ENCODE results near the gene PPP1R1C.

Gene PPP1R1C

DNA sequence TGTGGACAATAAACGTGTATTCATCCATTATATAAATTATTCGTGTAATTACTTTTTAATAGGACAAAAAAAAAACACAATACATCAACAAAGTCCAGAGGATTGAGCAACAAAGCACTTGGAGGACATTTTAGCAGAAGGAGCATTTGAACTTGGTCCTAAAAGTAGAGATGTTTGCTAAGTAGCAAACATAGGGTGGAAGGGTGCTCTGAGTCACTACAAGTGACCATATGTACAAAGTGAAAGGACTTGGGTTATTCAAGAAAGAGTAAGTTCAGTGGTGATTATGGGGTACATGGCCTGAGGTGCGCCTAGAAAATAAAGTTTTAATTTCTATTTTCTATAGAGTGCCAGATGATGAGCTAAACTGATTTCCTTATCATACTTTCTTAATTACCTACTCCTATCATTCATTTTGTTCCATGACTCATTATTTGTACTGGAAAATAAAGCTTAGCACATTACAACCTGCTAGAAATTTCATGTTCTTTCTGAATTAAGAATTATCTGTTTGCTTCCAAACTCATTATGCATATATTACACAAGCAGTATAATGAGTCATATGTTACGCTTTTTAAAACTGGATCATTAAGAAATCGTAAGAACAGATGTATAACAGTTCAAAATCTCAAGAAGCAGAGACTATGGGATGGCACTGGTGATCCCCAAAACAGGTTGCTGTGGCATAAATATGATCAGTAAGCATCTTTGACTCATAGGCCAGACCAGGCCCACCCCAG, 13.1 kb upstream of the PPP1R1C start:
- DNase-seq, result no peak

DNA sequence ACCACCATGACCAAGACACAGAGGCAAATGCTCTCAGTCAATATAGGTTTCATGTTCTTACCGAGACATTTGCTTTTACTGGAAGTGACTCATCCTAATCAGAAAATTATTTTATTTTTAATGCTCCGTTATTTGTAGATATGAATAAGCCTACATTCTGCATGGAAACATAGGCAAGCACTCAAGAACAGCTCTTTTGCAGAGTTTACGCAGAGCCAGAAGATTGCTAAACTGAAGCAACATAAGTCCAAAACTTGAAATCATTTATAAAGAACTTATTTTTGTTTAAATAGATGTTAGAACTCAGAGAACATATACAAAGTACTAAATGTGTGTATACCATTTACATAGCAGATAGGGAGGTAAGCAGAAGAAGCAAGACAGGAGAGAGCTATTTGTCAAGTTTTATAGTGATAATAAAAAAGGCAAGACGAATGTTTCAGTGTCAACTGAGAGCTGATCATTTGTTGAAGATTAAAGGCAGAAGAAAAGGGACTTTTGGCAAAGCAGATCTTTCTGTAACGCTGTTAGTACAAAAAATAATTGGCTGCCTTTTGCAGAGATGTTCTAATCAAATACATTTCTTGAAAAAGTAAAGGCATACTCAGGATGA, 12.4 kb upstream of the PPP1R1C start:
- no peak for DNase-seq

DNA sequence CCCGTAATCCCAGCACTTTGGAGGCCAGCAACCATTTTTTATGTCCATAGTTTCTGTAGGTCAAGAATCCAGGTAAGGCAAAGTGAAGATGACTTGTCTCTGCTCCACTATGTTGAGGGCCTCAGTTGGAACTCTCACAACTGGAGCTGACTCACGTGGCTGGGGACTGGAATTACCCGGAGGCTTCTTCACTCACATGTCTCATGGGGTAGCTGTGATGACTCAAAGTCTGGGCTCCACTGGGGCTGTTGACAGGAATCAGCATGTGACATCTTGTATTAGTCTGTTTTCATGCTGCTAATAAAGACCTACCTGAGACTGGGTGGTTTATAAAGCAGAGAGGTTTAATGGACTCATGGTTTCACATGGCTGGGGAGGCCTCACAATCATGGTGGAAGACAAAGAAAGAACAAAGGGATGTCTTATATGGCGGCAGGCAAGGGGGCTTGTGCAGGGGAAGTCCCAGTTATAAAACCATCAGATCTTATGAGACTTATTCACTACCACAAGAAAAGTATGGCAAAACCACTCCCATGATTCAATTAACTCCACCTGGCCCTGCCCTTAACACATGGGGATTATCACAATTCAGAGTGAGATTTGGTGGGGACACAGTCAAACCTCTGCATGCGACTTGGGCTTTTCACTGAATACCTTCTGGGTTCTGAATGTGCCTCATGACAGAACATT, 7.8 kb upstream of the PPP1R1C start:
- no peak for DNase-seq

DNA sequence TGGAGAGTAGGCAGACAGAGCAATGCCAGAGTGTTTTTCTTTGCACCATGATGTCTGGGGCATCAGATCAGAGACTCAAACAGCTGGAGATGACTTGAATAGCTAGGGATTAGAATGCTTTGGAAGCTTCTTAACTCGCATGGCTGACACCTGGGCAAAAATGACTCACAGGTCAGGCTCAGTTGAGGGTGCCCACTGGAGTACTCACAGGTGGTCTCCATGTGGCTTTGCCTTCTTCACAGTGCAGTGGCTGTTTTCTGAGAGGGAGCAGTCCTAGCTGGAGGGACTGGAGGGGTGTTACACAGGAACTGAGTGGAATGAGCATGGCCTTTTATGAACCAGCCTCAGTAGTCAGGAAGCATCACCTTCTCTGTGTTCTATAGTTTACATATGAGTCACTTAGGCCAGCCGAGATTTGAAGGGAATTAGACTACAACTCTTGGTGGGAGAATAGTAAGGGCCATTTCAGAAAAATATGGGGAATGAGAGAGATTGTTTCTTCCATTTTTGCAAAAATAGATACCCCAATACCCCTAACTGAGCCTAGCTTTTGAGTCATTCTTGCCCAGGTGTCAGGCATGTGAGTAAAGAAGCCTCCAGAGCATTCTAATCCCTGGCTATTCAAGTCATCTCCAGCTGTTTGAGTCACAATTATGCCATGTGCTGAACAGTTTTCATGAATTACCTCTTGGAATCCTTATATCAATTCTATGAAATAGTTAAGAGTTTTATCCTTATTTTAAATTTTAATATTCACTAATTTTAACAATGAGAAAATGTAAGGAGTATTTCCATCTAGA, 7.1 kb upstream of the PPP1R1C start:
- DNase-seq, result no peak

DNA sequence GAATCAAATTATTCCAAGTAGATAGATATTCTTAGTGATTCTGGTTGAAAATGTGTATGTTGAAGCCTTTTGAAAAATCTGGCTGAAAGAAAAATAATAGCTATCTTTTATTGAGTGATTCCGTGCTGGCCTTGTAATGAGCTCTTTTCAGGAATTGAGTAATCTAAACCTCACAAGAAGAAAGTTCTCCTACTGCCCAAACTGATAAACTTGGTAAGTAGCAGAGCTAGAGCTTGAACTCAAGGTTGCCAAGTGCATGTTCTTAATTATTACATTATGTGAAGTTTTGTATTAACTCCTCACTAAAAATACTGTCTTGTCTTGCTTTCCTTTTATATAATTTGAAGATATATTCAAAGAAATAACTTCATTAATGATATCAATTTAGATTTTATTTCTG, 1.6 kb upstream of the PPP1R1C start:
- DNase-seq, result no peak

DNA sequence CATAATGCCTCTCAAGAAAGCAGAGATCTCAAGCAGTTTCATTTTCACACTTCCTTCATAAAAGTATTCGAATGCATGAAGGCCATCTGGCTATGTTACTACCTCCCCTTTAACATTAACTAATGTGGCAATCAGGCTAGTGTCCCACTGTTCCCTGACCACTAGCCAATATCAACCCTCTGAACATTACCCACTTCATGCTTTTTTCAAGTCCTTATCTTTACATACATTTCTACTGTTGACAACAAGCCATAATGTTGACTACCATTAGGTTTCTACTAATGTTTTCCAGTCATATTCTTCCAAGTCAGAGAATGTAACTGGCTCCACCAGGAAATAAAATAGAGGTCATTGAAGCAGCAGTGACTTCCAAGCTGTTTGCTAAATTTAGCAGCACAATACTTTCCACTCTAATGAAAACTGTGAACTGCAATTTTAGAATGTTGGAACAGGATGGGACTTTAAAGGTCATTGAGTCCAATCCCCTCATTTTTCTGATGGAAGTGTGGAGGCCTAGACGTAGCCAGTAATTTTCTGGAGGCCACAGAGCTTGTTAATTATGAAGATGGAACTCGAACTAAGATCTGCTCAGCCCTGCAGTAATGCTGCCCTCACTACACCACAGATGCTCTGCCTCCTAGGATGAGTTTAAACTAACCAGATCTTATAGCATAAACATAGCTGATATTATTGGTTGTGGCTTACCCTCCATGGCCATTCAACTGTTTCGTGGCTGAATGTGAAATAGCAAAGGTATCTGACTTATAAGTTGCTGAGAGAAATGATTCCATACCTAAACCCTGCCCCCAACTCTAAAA, 630 bp upstream of the PPP1R1C start:
- DNase-seq, result peak; percentile 23

DNA sequence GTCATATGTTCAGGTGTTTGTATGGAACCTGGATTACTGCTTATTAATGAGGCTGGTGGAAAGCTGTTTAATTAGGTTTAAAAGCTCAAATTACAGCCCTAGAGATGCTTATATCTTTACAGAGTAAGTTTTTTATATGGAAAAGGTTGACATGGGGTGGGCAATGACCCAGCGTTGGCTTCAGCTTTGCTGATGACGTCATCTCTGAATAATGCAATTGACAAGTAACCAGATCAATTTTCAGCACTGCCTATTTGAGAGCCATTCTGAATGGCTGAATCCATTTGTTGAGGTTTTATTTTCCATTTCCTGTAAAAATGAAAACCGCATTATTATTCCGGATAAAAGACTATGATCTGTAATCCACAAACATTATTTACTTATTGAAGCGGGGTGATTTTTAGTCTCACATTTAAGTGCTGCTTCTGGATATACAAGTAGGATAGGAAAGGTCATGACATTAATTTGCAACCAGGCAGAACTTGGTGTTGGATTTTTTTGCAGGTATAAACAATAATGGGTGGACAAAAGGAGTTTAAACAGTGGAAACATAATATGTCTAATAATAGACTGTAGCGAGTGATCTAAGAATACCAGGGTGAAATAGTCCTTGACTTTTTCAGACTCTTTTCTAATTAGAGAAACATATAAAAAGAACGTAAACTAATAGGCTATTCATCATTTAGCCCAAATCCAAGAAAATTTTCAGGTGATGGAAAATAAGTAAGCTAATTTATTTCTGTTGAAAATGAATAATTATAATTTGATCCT, 2.7 kb downstream of the PPP1R1C start:
- peak; percentile 10 for DNase-seq

DNA sequence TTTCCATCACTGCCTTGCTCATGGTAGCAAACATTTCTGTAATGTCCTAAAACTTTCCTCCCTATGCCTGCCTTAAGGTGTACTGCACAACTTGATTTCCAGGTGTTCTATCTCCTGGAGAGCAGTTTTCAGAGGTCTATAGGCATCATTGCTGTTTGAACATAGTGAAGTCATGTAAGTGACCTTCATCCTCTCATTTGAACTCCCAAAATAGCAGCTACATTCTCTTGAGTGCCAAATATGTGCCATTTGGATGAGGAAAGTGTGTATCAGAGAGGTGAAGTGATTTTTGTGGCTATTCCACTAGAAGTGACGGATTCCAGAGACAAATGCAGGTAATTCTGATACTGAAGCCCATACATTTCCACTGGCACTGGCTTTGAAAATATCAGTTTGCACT, 3.4 kb downstream of the PPP1R1C start:
- DNase-seq, result no peak

DNA sequence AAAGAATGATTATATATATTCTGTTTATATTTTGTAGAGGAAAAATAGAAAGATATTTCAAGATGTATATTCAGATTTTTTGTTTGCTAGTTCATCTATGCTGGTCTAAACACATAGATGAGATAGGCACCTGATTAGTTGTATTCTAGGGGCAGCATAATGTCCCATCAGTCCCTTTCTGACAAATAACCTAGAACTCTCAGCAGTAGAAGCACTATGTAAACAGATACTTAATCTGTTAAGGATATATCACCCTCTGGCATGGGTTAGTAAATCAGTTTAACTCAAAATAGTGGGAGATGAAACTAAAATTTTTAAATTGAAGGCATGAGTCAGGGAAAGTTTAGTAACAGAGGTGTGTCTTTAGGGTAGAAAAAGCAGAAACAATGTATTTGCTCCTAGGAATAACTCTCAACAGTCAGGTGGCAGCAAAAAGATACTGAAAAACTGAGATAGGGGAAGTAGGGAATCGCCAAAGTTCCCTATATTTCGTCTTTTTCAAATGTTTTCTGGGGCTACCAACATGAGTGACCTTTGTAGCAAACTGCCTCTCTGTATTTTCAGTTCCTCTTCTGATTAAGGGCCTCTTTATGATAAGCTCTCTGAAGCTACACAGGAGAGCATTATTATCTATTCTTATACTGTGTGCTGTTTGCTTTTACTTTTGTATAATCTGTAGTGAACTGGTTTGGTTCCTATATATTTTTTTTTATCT, 5.7 kb downstream of the PPP1R1C start:
- no peak for DNase-seq

DNA sequence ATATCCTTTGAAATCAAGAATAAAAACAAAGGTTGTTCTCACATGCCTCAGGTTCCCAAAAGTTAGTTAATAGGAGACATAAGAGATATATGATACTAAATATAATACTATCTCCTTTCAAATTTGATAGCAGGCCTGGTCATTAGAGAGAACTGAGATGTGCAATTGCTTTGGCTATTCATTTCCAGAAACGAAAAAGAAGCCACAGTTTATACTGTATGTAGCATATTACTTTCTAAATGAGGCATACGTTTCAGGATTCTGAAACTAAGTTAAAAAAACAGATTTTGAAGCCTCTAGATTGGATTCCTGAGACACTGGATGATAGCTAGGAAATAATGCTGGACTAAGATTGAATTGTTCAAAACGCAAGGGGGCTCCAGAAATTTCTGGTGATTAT, 7.1 kb downstream of the PPP1R1C start:
- DNase-seq, result no peak

DNA sequence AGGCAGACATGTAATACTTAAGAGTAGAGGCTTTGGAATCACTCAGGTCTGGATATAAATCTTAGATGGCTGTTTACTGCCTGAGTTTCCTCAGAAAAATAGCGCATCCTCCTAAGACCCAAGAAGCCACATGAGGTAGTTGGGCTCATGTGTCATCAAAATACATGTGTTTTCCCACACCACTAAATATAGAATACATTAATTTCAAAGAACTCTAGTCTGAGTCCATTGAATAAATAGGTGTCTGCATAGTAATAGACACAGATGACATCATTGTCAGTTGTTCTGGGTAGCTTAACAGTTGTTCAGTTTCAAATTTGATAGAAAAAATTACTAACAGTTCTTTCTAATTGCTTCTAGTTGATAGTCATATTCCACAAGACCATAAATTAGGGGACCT, 9.6 kb downstream of the PPP1R1C start:
- DNase-seq, result no peak

DNA sequence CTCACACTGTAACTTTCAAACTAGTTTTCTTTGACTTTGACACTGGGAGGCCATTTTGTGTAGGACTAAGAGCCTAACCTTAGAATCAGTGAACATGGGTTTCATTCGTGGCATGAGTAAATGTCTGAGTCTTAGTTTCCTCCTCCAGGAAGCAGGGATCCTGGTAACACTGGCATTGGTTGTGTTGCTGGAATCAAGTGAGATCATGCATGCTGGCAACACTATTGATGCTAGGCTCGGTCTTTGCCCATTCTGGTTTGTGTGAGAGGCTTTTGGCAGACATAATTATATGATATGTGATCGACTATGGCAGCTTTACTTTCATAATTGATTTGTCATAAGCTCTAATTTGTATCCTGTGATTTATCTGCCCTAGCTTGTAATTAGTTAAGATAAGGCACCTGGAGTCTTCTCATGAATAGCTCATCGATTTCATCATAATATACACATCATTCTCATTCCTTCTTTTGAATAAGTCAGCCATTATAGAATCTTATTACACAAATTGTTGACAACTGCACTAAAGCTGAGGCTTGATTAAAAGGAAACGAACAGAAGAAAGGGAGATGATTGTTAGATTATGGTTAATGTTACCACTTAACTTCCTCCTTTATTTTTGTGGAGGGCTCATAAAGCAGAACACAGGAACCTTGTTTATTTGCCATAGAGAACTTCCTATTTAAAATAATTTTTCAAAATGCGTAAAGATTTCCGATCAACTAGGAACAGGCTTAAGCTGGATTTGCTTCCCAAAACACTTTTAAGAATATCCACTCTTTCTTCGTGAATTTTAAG, 12.6 kb downstream of the PPP1R1C start:
- DNase-seq, result no peak

DNA sequence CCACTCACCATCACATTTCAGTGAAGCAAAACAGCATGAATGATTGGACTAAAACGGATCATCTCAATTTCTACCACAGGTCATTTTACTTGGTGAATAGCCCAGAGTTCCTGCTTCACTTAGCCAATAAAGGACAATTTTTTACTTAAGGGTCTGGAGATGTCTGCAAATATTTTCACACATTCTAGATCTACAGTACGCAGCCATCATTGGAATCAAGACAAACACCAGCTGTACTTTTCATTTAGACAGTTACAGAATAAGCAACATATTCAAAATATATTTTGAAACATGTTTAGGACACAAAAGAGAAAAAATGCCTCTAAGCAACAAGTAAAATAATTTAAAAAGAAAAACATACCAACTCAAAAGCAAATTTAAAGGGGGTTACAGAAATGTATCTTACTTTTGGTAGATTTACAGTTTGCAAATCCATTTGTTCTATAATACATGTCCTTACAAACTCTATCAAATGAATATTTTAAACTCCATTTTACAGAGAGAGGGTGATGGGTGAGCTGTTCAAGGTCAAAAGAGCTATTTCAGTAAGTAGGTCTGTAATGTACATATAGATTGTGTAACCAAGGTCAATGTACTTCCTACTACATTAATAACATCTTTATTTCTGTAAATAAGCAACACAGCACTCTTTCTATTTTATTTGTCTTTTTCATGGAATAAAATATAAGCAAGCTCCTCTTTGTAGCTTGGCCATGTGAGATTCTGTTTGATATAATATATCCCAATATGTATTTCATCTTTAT, 13.4 kb downstream of the PPP1R1C start:
- no peak for DNase-seq

DNA sequence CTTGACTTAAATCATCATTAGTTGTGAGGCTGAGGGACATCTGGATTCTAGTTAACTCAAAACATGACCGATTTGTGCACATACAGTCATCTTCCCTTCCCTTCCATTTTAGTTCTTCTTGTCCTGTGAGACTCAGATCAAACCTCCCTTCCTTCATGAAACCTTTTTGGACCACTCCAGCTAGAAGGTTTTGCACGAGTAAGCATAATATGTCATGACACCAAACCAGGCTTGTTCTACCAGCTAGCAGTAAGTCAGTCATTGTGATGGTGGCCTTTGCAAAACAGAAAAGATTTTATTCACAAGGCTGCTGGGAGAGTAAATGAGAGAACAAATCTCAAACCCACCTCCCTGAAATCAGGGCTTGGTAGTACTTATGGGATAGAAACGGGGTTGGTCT, 14.3 kb downstream of the PPP1R1C start:
- DNase-seq, result no peak

DNA sequence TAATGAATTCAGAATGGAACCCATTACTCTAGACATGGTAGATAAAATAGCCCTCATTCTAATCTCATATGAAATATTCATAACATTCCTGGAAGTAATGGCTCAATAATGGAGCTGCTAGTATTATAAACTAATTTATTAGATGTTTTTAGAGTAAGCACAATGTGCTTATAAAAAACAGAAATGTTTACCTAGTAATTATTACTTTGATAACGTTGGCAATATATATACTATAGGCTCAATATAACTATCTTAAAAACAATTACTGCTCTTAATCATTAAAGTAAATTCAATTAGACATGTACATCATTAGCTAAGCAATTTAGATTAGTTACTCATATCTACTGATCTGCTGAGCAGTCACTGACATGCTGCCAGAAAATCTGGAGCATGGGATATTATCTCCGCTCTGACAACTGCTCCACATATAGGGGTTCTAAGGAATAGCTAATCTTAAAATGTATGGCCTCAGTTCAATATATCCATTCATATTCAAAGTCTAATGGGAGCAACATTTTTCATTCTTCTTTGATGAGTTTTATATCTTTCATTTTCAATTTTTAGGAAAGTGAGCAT, 19.4 kb downstream of the PPP1R1C start:
- DNase-seq, result no peak

DNA sequence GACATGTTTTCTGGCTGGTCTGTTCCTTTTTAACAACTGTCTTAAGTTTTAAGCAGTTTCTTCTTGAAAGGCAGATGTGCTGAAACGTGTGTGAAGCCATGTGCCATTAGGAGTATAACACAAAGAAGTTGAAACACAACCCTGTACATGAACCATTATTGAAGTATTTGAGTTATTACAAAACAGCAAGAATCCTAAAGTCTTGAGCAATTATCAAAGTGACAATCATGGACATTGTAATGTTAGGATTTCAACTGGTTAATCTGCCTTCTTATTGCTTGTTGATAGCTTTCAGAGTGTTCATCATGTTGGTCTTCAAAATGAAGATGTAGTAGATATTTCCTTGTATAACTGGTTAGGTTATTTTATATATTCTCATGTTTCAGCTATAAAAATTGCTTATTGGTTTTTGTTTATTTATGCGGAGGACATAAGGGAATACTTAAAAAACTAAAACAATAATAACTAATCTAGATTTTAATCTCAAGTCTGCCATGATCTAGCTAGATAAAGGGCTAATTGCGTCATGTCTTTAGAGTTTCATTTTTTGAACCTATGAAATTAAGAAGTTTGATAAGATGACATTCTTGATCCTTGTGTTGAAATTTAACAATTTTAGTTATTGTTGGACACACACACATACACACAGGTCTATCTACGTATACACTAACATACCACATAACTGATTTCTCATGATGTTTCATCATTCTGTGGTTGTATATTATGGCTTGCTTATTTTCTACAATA, 21.1 kb downstream of the PPP1R1C start:
- no peak for DNase-seq

DNA sequence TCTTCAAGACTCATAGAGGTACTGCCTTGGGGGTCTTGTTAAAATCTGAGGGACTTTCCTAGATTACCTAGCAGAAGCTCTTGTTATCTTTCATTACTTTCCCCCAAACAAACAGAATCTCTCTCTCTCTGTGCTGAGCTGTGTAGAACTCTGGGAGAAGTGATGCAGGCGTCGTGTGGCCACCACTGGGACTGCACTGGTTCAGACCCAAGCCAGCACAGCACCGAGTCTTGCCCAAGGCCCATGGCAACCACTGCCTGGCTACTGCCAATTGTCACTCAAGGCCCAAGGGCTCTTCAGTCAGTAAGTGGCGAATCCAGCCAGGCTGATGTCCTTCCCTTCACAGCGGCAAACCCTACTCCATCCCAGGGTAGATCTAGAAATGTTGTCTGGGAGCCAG, 28.6 kb downstream of the PPP1R1C start:
- no peak for DNase-seq

Measured in retina (tissue), 1 donor.